H9 (cell line): ENCODE measurements around the gene SPTLC3. TPM values are rescaled to one million over a fixed set of nuclear protein-coding genes. Genes with fewer than 3 reads are reported as not detected.

Experiments
- DNase-seq: peaks from one replicate; pipeline ENCODE4 v3.0.0-alpha.2; 2017
- H2AFZ ChIP-seq: one replicate; pipeline ENCODE4 v1.6.1; 2013; ENCODE audit warnings: mild to moderate bottlenecking, low read length, control low read depth, moderate library complexity
- H2AK5ac ChIP-seq: 2 replicates; pipeline ENCODE4 v1.6.1; 2013; ENCODE audit warnings: low read length, control low read depth, mixed read lengths; ENCODE audit not compliant: insufficient read length
- H2BK120ac ChIP-seq: one replicate; pipeline ENCODE4 v1.6.1; 2013; ENCODE audit warnings: low read depth, mild to moderate bottlenecking, low read length, control low read depth, inconsistent platforms; ENCODE audit not compliant: poor library complexity, severe bottlenecking
- H2BK12ac ChIP-seq: 2 replicates; pipeline ENCODE4 v1.6.1; 2013; ENCODE audit warnings: low read length, control low read depth, mixed read lengths, low read depth; ENCODE audit not compliant: insufficient read length
- H2BK15ac ChIP-seq: 2 replicates; pipeline ENCODE4 v1.6.1; 2013; ENCODE audit warnings: low read depth, low read length, control low read depth
- H2BK20ac ChIP-seq: one replicate; pipeline ENCODE4 v1.6.1; 2013; ENCODE audit warnings: low read depth, mild to moderate bottlenecking, low read length, control low read depth, inconsistent platforms; ENCODE audit not compliant: poor library complexity, severe bottlenecking
- H2BK5ac ChIP-seq: 2 replicates; pipeline ENCODE4 v1.6.1; 2013; ENCODE audit warnings: low read length, control low read depth, mixed read lengths; ENCODE audit not compliant: insufficient read length
- H3K14ac ChIP-seq: 2 replicates; pipeline ENCODE4 v1.6.1; 2013; ENCODE audit warnings: low read length, control low read depth; ENCODE audit not compliant: insufficient read depth
- H3K18ac ChIP-seq: 2 replicates; pipeline ENCODE4 v1.6.1; 2013; ENCODE audit warnings: low read depth, mild to moderate bottlenecking, mixed read lengths, low read length, control low read depth; ENCODE audit not compliant: insufficient read length
- H3K23ac ChIP-seq: 2 replicates; pipeline ENCODE4 v1.6.1; 2013; ENCODE audit warnings: low read length, control low read depth, mixed read lengths, low read depth; ENCODE audit not compliant: insufficient read length
- H3K23me2 ChIP-seq: 2 replicates; pipeline ENCODE4 v1.6.1; 2013; ENCODE audit warnings: low read depth, mild to moderate bottlenecking, mixed read lengths, low read length, control low read depth; ENCODE audit not compliant: insufficient read length, poor library complexity, severe bottlenecking
- H3K27ac ChIP-seq: 2 replicates; pipeline ENCODE4 v1.5.1; 2013; ENCODE audit warnings: low read length, control low read depth, mixed read lengths, low read depth; ENCODE audit not compliant: insufficient read length
- H3K27me3 ChIP-seq: 2 replicates; pipeline ENCODE4 v1.6.1; 2013; ENCODE audit warnings: low read length, control low read depth, inconsistent platforms; ENCODE audit not compliant: insufficient read depth
- H3K4ac ChIP-seq: 2 replicates; pipeline ENCODE4 v1.6.1; 2013; ENCODE audit warnings: low read depth, mild to moderate bottlenecking, control low read depth, inconsistent platforms, low read length, moderate library complexity
- H3K4me1 ChIP-seq: 2 replicates; pipeline ENCODE4 v1.6.1; 2013; ENCODE audit warnings: low read length, control low read depth, inconsistent platforms; ENCODE audit not compliant: insufficient read depth
- H3K4me2 ChIP-seq: 2 replicates; pipeline ENCODE4 v1.6.1; 2013; ENCODE audit warnings: low read length, control low read depth, mixed read lengths; ENCODE audit not compliant: insufficient read length, insufficient read depth
- H3K56ac ChIP-seq: 2 replicates; pipeline ENCODE4 v1.6.1; 2013; ENCODE audit warnings: low read depth, mild to moderate bottlenecking, mixed read lengths, low read length, control low read depth; ENCODE audit not compliant: insufficient read length
- H3K79me1 ChIP-seq: 2 replicates; pipeline ENCODE4 v1.6.1; 2013; ENCODE audit warnings: low read depth, mild to moderate bottlenecking, moderate library complexity, low read length, control low read depth, inconsistent platforms; ENCODE audit not compliant: insufficient read depth, poor library complexity, severe bottlenecking
- H3K79me2 ChIP-seq: 2 replicates; pipeline ENCODE4 v1.6.1; 2013; ENCODE audit warnings: low read length, control low read depth, inconsistent platforms; ENCODE audit not compliant: insufficient read depth
- H3K9ac ChIP-seq: 2 replicates; pipeline ENCODE4 v1.6.1; 2013; ENCODE audit warnings: low read length, control low read depth, mixed read lengths; ENCODE audit not compliant: insufficient read length; ENCODE audit errors: extremely low read depth
- H3K9me3 ChIP-seq: one replicate; pipeline ENCODE4 v1.6.1; 2013; ENCODE audit warnings: low read depth, low read length, inconsistent platforms; ENCODE audit not compliant: control insufficient read depth
- H3T11ph ChIP-seq: one replicate; pipeline ENCODE4 v1.6.1; 2013; ENCODE audit warnings: mild to moderate bottlenecking, low read length, control low read depth, inconsistent platforms
- H4K20me1 ChIP-seq: one replicate; pipeline ENCODE4 v1.6.1; 2013; ENCODE audit not compliant: control insufficient read depth, insufficient read length, insufficient read depth
- H4K5ac ChIP-seq: 2 replicates; pipeline ENCODE4 v1.6.1; 2013; ENCODE audit warnings: low read depth, mild to moderate bottlenecking, mixed read lengths, low read length, control low read depth; ENCODE audit not compliant: insufficient read length
- H4K8ac ChIP-seq: replicated peaks from 2 replicates; pipeline ENCODE4 v1.6.1; 2013; ENCODE audit warnings: low read length, control low read depth, mixed read lengths, low read depth; ENCODE audit not compliant: insufficient read length
- H4K91ac ChIP-seq: 2 replicates; pipeline ENCODE4 v1.6.1; 2013; ENCODE audit warnings: low read depth, mild to moderate bottlenecking, moderate library complexity, mixed read lengths, low read length, control low read depth; ENCODE audit not compliant: insufficient read length
- H3K27ac Mint-ChIP-seq, 3 experiments: 2 replicates in 2 of 3; 3 replicates in 1 of 3; pipeline ENCODE4 v1.8.0; 2020 to 2021; ENCODE audit warnings: mixed read lengths in 3 of 3, mild to moderate bottlenecking in 1 of 3, moderate library complexity in 1 of 3
- H3K27me3 Mint-ChIP-seq: 2 replicates; pipeline ENCODE4 v1.8.0; 2021; ENCODE audit warnings: low read depth, mild to moderate bottlenecking, moderate library complexity, mixed read lengths
- H3K36me3 Mint-ChIP-seq, 3 experiments: 2 replicates in 2 of 3; 3 replicates in 1 of 3; pipeline ENCODE4 v1.8.0; 2020 to 2021; ENCODE audit warnings: low read depth in 3 of 3, mixed read lengths in 3 of 3; ENCODE audit not compliant: insufficient read depth in 1 of 3
- H3K4me1 Mint-ChIP-seq, 2 experiments: 2 replicates each; pipeline ENCODE4 v1.8.0; 2020; ENCODE audit warnings: mixed read lengths in 2 of 2
- H3K4me3 Mint-ChIP-seq, 2 experiments: 2 replicates in 1 of 2; 3 replicates in 1 of 2; pipeline ENCODE4 v1.8.0; 2020 to 2021; ENCODE audit warnings: mild to moderate bottlenecking in 2 of 2, mixed read lengths in 2 of 2, moderate library complexity in 1 of 2
- H3K9me3 Mint-ChIP-seq, 2 experiments: 2 replicates in 1 of 2; 3 replicates in 1 of 2; pipeline ENCODE4 v1.8.0; 2020; ENCODE audit warnings: mild to moderate bottlenecking in 2 of 2, mixed read lengths in 2 of 2, moderate library complexity in 1 of 2
- WGBS: extraction: QIAGEN DNeasy Blood & Tissue Kit; methylation state at CpG from one replicate; pipeline ENCODE4 v1.1.7; 2013; ENCODE audit warnings: missing lambda C conversion rate, low lambda C conversion rate, mixed read lengths; ENCODE audit not compliant: insufficient read length; ENCODE audit errors: extremely low coverage; 5-methylcytosine and 5-hydroxymethylcytosine counted together
- total RNA-seq: library from RNA; stranded (reverse); gene quantifications from 2 replicates; pipeline ENCODE4 v1.2.1, GENCODE V29; 2021
- TF ChIP-seq, protein P1 (sequence below): fragments of 200-600 bp; sonication (generic); conservative IDR thresholded peaks from 3 replicates; pipeline ENCODE4 v1.8.0; 2021; ENCODE audit warnings: antibody characterized with exemption, mild to moderate bottlenecking

The SPTLC3 gene
- total RNA-seq, 1 experiment from 2014 or later, result 0.68 TPM

- Mint-ChIP-seq H3K4me3 (no peak overlapping the region), H3K4me1 (peaks cover 3% of the 10 kb centered on the region in 2 experiments; a peak in 3 of 4 replicates), H3K36me3 (no peaks in the 10 kb centered on the region), H3K27ac (no peak overlapping the region), H3K27me3 (peaks cover 2% of the 10 kb centered on the region; the same call in 1 of the 2 replicates), H3K9me3 (no peaks in the 10 kb centered on the region)
- H2BK5ac ChIP-seq, result no peak overlapping the region
- no peak overlapping the region for H3K18ac ChIP-seq
- H2BK120ac ChIP-seq, result no peak overlapping the region
- H3K27ac ChIP-seq, result no peak overlapping the region
- H3K4me2 ChIP-seq, result no peak overlapping the region
- H3K23ac ChIP-seq, result no peak overlapping the region
- no peak overlapping the region for H2AFZ ChIP-seq
- DNase-seq, result no peak
- H3K4ac ChIP-seq, result no peak overlapping the region
- no peak overlapping the region for H2BK20ac ChIP-seq
- no peak overlapping the region for H2AK5ac ChIP-seq
- no peak overlapping the region for H4K91ac ChIP-seq
- H3K56ac ChIP-seq, result no peak overlapping the region
- H2BK12ac ChIP-seq, result no peak overlapping the region
- no CpG with 5 or more reads among the region's 3 CpGs for WGBS
- no peaks in the 10 kb centered on the region for H4K20me1 ChIP-seq
- no peaks in the 10 kb centered on the region for H3K79me2 ChIP-seq
- TF ChIP-seq, protein P1, sequence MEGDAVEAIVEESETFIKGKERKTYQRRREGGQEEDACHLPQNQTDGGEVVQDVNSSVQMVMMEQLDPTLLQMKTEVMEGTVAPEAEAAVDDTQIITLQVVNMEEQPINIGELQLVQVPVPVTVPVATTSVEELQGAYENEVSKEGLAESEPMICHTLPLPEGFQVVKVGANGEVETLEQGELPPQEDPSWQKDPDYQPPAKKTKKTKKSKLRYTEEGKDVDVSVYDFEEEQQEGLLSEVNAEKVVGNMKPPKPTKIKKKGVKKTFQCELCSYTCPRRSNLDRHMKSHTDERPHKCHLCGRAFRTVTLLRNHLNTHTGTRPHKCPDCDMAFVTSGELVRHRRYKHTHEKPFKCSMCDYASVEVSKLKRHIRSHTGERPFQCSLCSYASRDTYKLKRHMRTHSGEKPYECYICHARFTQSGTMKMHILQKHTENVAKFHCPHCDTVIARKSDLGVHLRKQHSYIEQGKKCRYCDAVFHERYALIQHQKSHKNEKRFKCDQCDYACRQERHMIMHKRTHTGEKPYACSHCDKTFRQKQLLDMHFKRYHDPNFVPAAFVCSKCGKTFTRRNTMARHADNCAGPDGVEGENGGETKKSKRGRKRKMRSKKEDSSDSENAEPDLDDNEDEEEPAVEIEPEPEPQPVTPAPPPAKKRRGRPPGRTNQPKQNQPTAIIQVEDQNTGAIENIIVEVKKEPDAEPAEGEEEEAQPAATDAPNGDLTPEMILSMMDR, result no peak
- no peak overlapping the region for H4K8ac ChIP-seq
- H3K9ac ChIP-seq, result no peak overlapping the region
- no peak overlapping the region for H3T11ph ChIP-seq
- no peaks in the 10 kb centered on the region for H3K27me3 ChIP-seq
- no peaks in the 10 kb centered on the region for H3K9me3 ChIP-seq
- no peaks in the 10 kb centered on the region for H3K23me2 ChIP-seq
- H4K5ac ChIP-seq, result no peak overlapping the region
- H3K14ac ChIP-seq, result no peak overlapping the region
- H3K4me1 ChIP-seq, result no peaks in the 10 kb centered on the region; the same call in 1 of the 2 replicates
- H3K79me1 ChIP-seq, result no peaks in the 10 kb centered on the region
- no peak overlapping the region for H2BK15ac ChIP-seq
Observed at GRCh38 chr20:12977328-12978125, 31.2 kb upstream of the SPTLC3 start.
